H7 (cell line): ENCODE results near the gene COL11A2. TPM values are rescaled to one million over a fixed set of nuclear protein-coding genes. Genes with fewer than 3 reads are reported as not detected.
A peak's percentile ranks its signal among the peaks of the same experiment; 100 is the strongest.

Experiments used
- DNase-seq: peaks from one replicate; pipeline ENCODE4 v3.0.0; 2012
- H3K27me3 ChIP-seq: 2 replicates; pipeline ENCODE4 v1.6.0; 2011; ENCODE audit warnings: mild to moderate bottlenecking, low read length; ENCODE audit not compliant: control insufficient read depth, insufficient read depth
- H3K36me3 ChIP-seq: replicated peaks from 2 replicates; pipeline ENCODE4 v1.5.1; 2011; ENCODE audit warnings: low read length; ENCODE audit not compliant: control insufficient read depth, insufficient read depth
- H3K4me3 ChIP-seq: 2 replicates; pipeline ENCODE4 v1.5.1; 2011; ENCODE audit warnings: low read depth, mild to moderate bottlenecking, control low read depth, low read length, moderate library complexity; ENCODE audit not compliant: insufficient read depth
- total RNA-seq: library from RNA; depleted of rRNA; stranded (reverse); fragments of >200 nt; shearing (Covaris generic); gene quantifications from 2 replicates; pipeline ENCODE4 v1.2.3, GENCODE V29; 2014

The COL11A2 gene
- total RNA-seq, 1 experiment from 2014 or later, result 0.48 TPM

DNA sequence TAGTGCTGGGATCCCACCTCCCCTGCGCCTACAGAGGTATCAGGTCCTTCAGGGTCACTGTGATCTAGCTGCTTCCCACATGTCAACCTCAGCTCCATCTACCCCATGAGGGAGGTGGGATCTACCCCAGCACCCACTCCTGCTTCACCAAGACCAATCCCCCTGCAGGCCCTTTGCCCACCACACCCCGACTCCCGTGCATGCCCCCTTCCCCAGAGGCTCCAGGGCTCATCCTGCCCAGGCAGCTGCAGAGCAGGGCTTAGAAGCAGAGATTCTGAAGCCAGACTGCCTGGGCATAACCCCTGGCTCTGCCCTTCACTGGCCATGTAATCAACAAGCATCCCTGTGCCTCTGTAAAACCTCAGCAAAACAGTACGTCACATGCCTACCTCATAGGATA is 17.5 kb downstream of the COL11A2 start:
- no peaks in the 10 kb centered on the region for H3K36me3 ChIP-seq
- peaks cover 2% of the 10 kb centered on the region; the same call in 1 of the 2 replicates for H3K27me3 ChIP-seq
- no peak overlapping the region for H3K4me3 ChIP-seq
- no peak for DNase-seq

DNA sequence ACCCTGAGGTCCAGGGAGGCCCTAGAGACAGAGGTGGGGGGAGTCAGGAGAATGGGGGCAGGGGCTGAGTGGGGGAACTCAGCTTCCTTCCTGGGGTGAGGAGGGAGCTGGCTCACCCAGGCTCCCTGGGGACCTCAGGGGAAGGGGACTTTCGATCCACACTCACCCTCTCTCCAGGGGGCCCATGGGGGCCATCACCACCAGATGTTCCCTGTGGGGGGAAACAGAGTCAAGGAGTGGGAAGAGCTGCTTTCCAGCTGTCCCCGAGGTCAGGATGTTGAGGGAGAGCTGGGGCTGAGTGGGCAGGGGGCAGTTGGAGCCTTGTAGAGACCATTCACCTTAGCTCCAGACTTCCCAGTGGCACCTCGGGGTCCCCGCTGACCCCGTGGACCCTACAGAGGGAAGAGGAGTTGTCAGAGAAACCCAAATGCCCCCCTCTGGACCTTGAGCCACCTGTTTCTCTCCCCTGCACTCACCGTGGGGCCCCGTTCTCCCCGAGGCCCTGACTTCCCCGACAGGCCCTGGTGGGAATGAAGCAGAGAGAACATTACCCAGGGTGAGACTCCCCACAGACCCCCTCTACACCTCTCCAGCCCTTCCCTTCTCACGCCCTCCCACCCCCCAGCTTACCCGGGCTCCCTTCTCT is 18.6 kb downstream of the COL11A2 start:
- peak; percentile 46 for DNase-seq
- Histone ChIP-seq H3K36me3 (no peaks in the 10 kb centered on the region), H3K4me3 (no peak overlapping the region), H3K27me3 (peaks cover 2% of the 10 kb centered on the region; the same call in 1 of the 2 replicates)

DNA sequence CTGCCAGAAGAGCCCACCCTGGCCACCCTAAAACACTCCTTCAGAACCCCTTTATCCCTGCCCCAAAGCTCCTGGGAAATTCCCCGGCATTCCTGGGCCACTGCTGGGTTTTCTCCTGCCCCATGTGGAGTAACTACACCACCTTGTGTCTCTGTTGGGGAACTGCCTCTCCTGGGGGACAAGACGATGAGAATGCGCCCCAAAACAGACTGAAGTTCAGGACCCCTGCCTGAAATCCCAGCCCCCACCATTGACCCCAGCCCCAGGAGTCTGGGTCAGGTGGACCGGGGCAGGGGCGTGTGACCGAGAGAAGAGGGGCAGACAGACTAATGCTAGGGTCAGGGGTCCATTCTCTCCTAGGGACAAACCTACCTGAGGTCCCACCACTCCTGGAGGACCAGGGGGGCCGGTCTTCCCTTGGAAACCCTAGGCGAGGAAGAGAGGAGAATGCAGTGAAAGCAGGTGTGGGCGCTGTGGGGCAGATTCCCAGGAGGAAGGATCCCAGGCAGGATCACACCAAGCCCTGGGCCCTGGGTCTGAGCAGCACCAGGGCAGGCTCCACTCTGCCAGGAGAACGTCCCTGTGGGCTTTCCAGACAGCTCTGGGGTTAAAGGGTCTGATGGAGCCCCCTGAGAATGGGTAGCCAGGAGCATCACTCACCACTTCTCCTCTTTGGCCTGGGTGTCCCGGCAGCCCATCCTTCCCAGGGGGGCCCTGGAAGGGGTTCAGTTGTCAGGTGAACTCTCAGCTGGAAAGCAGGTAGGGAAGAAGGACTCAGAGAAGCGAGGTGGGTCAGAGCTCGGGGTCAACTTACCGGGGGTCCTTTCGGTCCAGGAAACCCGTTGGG is 19.4 kb downstream of the COL11A2 start:
- H3K27me3 ChIP-seq, result peaks cover 2% of the 10 kb centered on the region; the same call in 1 of the 2 replicates
- no peak overlapping the region for H3K4me3 ChIP-seq
- peak; percentile 94 for DNase-seq
- H3K36me3 ChIP-seq, result no peaks in the 10 kb centered on the region

DNA sequence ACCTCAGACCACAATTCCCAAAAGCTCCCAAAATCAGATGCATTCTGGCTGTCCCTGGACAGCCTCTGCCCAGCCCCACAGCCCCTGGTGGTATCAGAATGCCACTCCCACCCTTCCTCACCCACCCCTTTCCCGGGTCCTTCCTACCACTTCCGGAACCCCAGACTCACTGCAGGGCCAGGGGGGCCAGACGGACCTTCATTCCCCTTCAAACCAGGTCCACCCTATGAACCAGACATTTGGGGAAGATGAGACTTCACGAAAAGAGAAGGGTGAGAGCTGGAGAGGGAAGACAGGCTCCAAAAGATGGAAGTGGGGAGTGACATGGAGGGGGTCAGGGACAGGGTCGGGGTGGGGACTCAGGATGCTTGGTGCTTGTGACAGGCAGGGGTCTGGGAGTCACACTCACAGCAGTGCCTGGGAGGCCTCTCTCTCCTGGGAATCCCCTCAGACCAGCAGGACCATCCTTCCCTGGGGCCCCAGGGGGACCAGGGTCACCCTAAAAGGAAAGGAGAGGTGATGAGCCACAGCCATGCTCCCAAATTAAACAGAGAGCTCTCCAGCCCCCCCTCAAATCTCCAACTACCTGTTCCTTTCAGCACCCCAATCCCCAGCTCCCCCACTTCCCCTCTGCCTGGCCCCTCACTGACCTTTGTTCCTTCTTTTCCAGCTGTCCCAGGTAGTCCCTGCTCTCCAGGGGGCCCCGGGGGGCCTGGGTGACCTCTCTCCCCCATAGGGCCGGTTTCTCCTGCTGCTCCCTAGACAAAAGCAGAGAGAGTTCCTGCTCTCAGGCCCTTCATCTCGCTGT is 20.2 kb downstream of the COL11A2 start:
- Histone ChIP-seq H3K27me3 (peaks cover 2% of the 10 kb centered on the region; the same call in 1 of the 2 replicates), H3K36me3 (no peaks in the 10 kb centered on the region), H3K4me3 (no peak overlapping the region)
- DNase-seq, result peak; percentile 49

DNA sequence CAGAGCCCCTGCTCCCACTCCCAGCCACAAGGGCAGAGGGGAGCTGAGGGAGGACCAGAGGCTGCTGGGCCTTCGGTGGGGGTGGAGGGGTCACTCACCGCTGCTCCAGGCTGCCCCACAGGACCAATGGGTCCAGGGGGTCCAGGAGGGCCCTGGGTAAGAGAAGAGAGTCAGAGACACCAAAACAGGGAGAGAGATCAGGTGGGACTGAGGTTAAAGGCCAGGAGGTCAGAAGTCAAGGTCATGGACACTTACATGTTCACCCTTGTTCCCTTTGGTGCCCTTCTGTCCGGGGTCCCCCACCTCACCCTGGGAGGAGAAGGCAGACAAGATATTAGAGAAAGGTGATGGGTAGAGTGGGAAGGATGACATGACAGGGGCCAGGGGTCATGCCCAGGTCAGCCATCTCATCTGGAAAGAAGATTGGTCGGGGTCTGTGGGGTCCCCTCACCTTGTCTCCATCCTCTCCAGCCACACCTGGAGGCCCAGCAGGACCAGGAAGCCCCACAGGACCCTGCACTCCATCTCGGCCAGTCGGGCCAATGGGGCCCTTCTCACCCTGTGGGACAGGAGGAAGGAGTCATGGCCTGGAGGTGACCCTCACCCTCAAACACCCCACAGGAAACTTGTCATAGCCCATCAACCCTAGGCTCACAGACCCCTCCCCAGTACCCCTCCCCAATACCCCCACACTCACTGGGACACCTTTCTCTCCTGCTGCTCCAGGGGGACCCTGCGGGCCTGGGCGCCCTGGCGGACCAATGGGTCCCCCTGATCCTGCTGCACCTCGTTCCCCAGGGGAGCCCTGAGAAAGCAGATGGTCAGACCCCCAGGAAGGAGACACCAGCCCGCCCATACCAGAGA is 21.0 kb downstream of the COL11A2 start:
- Histone ChIP-seq H3K27me3 (peaks cover 2% of the 10 kb centered on the region; the same call in 1 of the 2 replicates), H3K36me3 (no peaks in the 10 kb centered on the region), H3K4me3 (no peak overlapping the region)
- DNase-seq, result peak; percentile 62

DNA sequence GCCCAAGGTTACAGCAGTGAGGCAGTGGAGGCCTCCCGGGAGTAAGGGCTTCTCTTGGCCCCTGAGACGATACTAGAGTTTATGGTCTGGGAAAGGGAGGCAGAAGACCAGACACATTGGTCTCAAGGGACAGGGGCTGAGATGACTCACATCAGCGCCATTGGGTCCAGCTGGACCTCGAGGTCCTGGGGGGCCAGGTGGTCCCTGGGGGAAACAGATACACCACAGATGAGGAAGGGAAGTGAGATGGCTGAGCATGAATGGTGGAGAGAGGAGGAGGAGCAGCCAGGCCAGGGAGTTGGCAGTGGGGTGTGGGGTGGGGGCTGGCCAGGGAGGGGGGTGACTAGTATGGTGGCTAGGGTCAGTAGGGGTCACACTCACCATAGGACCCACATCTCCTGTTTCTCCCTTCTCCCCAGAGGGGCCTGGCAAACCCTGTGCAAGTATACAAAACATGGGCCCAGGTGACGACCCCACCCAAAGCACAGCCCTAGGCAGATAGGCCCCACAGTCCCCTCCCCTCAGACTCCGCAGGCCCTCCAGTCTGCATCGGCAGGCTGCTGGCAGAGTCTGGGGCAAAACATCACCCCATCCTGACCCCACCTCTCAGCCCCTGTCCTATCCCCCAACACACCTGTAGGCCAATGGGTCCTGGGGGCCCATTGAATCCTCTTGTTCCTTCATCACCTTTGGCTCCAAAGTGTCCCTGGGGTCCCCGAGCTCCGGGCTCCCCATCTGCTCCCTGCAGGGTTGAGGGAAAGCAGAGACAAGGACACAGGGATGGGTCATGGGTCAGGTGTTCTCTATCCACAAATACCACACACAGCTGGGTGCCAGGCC is 21.9 kb downstream of the COL11A2 start:
- Histone ChIP-seq H3K4me3 (no peak overlapping the region), H3K36me3 (no peaks in the 10 kb centered on the region), H3K27me3 (no peaks in the 10 kb centered on the region; the same call in 1 of the 2 replicates)

DNA sequence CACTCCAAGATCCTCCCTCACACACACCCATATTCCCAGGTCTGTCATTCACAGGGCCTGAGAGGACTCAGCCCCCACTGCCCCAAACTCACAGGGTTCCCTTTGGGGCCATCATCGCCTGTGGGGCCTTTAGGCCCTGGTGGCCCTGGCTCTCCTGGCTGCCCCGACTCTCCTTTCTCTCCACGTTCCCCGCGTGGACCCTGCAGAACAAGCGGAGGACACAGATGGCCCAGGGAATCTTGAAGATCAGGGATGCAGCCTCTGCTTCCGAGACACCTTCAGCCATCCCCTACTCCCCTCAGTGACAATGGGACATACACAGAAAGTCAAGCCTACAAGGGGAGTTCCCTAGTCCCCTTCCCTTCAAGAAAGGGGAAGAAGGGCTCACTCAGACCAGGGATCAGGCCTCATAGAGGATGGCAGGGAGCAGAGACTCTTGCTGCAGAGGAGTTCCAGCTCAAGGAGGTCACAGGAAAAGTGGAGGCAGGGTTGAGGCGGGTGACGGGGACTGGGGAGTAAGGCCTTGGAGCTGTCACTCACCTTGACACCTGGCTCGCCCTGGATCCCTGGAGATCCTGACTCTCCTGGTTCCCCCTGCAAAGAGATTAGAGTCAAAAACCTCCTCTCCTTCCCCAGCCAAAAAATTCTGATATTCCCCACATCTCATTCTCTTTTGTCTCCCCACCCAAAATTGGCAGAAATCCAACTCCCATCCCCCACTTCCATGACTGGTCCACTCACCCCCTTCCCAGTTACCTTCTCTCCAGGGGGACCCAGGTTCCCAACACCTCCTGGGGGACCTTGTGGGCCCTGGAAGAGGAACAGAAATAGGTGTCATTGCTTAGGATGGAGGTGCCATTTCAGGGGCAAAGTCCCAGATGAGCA is 22.7 kb downstream of the COL11A2 start:
- peak; percentile 36 for DNase-seq
- H3K36me3 ChIP-seq, result no peaks in the 10 kb centered on the region
- H3K27me3 ChIP-seq, result no peaks in the 10 kb centered on the region; the same call in 1 of the 2 replicates
- no peak overlapping the region for H3K4me3 ChIP-seq

More for the DNA sequence above, 21.9 kb downstream of the COL11A2 start:
- peak; percentile 42 for DNase-seq

DNA sequence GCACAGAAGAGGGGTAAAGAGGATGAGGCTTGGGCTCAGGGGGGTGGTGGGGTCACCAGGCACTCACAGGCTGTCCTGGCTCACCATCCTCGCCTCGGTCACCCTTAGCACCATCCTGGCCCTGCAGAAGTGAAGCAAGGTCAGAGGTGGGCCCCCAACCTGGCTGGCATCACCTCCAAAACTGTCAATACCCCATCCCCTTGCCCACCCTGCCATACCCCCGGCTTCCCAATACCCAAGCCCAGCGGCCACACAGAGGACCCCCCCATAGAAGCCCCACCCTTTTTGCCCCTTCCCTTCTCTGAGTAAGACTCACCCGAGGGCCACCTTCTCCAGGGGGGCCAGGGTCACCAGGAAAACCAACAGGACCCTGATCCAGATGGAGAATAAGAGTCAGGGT is 23.6 kb downstream of the COL11A2 start:
- Histone ChIP-seq H3K36me3 (no peaks in the 10 kb centered on the region), H3K27me3 (peaks cover 2% of the 10 kb centered on the region; the same call in 1 of the 2 replicates), H3K4me3 (no peak overlapping the region)
- peak; percentile 31 for DNase-seq

DNA sequence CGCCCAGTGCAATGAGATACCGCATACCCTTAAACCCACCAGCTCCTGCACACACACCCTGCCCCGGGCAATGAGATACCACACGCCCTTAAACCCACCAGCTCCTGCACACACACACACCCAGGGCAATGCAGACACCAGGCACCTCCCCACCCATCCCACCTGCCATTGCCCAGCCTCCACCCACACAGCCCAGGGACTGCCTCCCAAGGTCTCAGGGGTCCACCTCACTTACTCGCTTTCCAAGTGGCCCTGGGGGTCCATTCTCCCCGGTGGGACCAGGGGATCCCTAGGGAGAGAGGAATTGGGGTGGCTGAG is 24.0 kb downstream of the COL11A2 start:
- DNase-seq, result no peak
- no peak overlapping the region for H3K4me3 ChIP-seq
- H3K36me3 ChIP-seq, result no peaks in the 10 kb centered on the region
- H3K27me3 ChIP-seq, result peaks cover 4% of the 10 kb centered on the region; the same call in 1 of the 2 replicates

DNA sequence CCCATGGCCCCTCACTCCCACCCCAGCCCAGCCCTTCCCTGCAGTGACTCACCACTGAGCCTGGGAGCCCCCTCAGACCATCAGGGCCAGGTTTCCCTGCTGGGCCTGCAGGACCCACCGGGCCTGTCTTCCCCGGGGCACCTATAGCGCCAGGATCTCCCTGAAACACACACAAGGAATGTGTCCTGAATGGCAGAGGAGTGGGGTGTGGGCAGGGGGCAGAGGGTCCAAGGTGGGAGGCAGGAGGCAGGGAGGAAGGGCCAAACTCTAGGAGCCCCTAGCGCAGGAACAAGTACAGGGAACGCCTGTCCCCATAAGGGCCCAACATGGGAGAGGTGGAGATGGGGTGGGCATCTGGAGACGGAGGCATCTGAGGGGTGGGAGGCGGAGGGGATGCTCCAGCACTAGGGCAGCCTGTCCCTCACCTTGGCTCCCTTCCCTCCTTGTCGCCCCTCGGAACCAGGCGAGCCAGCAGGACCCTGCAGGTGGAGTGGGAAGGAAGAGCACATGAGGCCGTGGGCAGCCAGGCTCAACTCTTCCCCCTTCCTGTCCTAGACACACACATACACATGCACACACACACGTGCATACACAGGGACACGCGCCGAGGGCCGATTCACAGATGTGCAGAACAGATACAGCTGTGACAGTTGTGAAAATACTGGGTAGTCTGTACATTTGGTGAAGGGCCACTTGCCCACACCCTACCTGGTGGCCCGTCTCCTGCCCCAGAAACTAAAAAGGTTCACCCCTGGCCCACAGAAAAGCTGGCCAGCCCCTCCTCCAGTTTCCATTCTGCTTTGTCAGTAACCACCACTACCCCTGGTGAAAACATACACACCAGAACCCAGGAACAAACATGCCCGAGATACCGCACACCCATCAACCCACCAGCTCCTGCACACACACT is 24.6 kb downstream of the COL11A2 start:
- peak; percentile 47 for DNase-seq
- Histone ChIP-seq H3K4me3 (no peak overlapping the region), H3K36me3 (no peaks in the 10 kb centered on the region), H3K27me3 (peaks cover 4% of the 10 kb centered on the region; the same call in 1 of the 2 replicates)

DNA sequence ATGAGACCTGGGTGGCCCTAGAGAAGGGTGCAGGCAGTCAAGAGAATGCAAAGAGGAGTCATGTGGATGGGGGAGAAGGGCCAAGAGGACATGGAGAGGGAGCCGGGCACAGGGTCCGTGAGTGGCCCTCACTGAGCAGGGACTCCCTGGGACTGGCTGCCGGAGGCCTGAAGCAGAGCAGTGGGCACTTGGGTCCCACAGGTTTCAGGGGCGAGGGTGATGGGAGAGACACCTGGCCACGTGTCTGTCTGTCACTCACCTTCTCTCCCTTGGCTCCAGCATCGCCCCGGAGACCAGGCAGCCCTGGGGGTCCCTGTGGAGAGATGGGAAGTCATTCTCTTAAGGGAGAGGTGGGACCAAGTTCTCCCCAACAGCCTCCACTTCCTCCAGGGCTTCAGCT is 25.5 kb downstream of the COL11A2 start:
- Histone ChIP-seq H3K36me3 (no peaks in the 10 kb centered on the region), H3K27me3 (peaks cover 12% of the 10 kb centered on the region), H3K4me3 (no peak overlapping the region)
- peak; percentile 38 for DNase-seq

DNA sequence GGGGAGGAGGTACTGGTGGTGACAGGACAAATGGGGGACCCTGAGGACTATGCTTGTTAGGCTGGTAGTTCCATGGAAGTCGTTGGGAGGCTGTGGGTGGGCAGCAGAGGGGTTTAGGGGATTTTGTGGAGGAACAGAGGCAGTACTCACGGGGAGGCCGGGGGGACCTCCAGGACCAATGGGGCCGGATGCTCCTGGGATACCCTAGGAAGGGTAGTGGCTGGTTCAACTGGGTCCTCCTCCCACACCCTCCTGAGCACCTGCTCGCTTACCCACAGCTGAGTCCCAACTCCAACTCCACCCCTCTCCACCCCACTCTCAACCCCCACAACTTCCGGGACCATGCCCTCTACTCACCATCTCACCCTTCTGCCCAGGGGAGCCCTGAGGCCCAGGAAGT is 25.9 kb downstream of the COL11A2 start:
- DNase-seq, result no peak
- no peaks in the 10 kb centered on the region for H3K36me3 ChIP-seq

More for the DNA sequence above, 25.9 kb downstream of the COL11A2 start:
- Histone ChIP-seq H3K4me3 (no peak overlapping the region), H3K27me3 (peaks cover 16% of the 10 kb centered on the region)
